PC-9 (cell line): Measurements from ENCODE around the gene ACER3. TPM values are rescaled to one million over a fixed set of nuclear protein-coding genes. Genes with fewer than 3 reads are reported as not detected.

Experiments used
- BruUV-seq: library from RNA; stranded (reverse); fragments of 400-500 nt; replicated peaks from 2 replicates; lab custom pipeline; 2021; lab: Mats Ljungman, UMichigan
- CTCF ChIA-PET: fragments of 300-600 bp; sonication (Branson Sonifier 250); formaldehyde crosslinking; loops from one replicate; lab custom pipeline; 2022; ENCODE audit warnings: antibody characterized with exemption; lab: Charles Lee
- POLR2A ChIA-PET: fragments of 300-600 bp; sonication (Branson Sonifier 250); formaldehyde crosslinking; loops from one replicate; lab custom pipeline; 2022; ENCODE audit warnings: antibody characterized with exemption; ENCODE audit not compliant: unreplicated experiment; lab: Charles Lee
- DNase-seq, 2 experiments: peaks; one replicate each; pipeline versions ENCODE4 v3.0.0 to v3.0.0-alpha.2; 2015 to 2022; ENCODE audit warnings: mixed read lengths in 1 of 2
- H2AFZ ChIP-seq: fragments of 200-600 bp; sonication (generic); 2 replicates; pipeline ENCODE4 v1.8.1; 2017; ENCODE audit warnings: antibody characterized with exemption
- H3F3A ChIP-seq: fragments of 200-600 bp; sonication (generic); 2 replicates; pipeline ENCODE4 v1.8.1; 2017; ENCODE audit warnings: antibody characterized with exemption, mild to moderate bottlenecking, low read depth; ENCODE audit not compliant: insufficient read depth
- H3K27ac ChIP-seq: fragments of 200-600 bp; sonication (generic); 2 replicates; pipeline ENCODE4 v1.6.1; 2016; ENCODE audit warnings: mixed run types
- H3K27me3 ChIP-seq: fragments of 200-600 bp; sonication (generic); 2 replicates; pipeline ENCODE4 v1.6.1; 2016; ENCODE audit warnings: low read depth, mixed run types; ENCODE audit not compliant: insufficient read depth
- H3K36me3 ChIP-seq: fragments of 200-600 bp; sonication (generic); 2 replicates; pipeline ENCODE4 v1.6.1; 2016; ENCODE audit warnings: low read depth, mixed run types
- H3K4me1 ChIP-seq: fragments of 200-600 bp; sonication (generic); replicated peaks from 2 replicates; pipeline ENCODE4 v1.6.1; 2016; ENCODE audit warnings: mixed run types; ENCODE audit not compliant: insufficient read depth
- H3K4me2 ChIP-seq: fragments of 200-600 bp; sonication (generic); 2 replicates; pipeline ENCODE4 v1.6.1; 2017; ENCODE audit warnings: mixed run types
- H3K4me3 ChIP-seq: fragments of 200-600 bp; sonication (generic); 2 replicates; pipeline ENCODE4 v1.6.1; 2016; ENCODE audit warnings: mixed run types
- H3K79me2 ChIP-seq: fragments of 200-600 bp; sonication (generic); 2 replicates; pipeline ENCODE4 v1.6.1; 2017; ENCODE audit warnings: low read depth, mixed run types
- H3K9me2 ChIP-seq: fragments of 200-600 bp; sonication (generic); 2 replicates; pipeline ENCODE4 v1.8.1; 2017; ENCODE audit warnings: mild to moderate bottlenecking; ENCODE audit not compliant: insufficient read depth
- H3K9me3 ChIP-seq: fragments of 200-600 bp; sonication (generic); 2 replicates; pipeline ENCODE4 v1.8.1; 2016; ENCODE audit warnings: low read depth; ENCODE audit not compliant: insufficient read depth
- H4K20me1 ChIP-seq: fragments of 200-600 bp; sonication (generic); 2 replicates; pipeline ENCODE4 v1.8.1; 2017; ENCODE audit not compliant: insufficient read depth
- EZH2 ChIP-seq: fragments of 200-600 bp; sonication (generic); IDR thresholded peaks from 2 replicates; pipeline ENCODE4 v1.8.0; 2017; ENCODE audit warnings: antibody characterized with exemption, low read depth
- intact Hi-C: fragments of 100-400 bp; cut with micrococcal nuclease; formaldehyde crosslinking; loops from one replicate; pipeline ENCODE4 v1.10.0; 2022; ENCODE audit not compliant: unreplicated experiment
- total RNA-seq: library from RNA; stranded (reverse); gene quantifications from 2 replicates; pipeline ENCODE4 v1.2.3, GENCODE V29; 2021
- TF ChIP-seq, protein P1 (sequence below): fragments of 200-600 bp; sonication (generic); conservative IDR thresholded peaks from 2 replicates; pipeline ENCODE4 v1.6.1; 2017; ENCODE audit warnings: mixed run types, antibody characterized with exemption, mild to moderate bottlenecking, moderate library complexity

Gene ACER3
- total RNA-seq, 1 experiment from 2014 or later = 21.3 TPM

DNA sequence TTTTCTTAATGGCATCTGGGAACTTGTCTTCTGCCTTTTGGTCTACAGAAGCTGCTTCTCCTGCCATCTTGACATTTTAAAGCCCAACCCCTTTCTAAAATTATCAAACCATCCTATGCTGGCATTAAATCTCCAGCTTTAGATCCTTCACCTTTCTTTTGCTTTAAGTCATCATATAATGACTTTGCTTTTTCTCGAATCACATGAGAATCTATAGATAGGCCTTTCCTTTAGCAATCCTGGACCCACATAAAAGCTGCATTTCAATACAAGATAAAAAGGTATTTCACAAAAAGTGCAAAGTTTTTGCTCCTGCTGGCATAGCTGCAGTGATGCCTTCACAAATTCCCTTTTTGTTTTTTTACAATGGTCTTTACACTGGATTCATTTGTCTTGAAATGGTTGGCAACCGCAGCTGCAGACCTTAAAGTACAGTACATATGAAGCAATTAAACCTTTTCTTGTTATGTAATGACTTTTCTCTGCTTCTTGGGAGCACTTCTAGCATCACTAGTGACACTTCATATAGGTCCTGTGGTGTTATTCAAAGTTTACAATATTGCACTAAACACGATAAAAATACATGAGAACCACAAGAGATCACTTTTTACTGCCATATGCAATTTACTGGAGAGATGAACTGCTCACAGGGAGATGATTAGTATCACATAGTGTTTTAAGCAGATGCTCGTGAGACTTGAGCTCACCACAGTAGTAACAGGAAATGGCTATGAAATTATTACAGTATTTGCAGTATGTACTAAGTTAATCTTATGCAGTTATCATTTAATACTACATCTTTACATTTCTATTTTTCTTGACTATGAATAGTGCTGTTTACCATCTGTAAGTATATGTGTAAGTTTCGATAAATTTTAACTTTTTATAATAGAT, 41.6 kb downstream of the ACER3 start:
- Histone ChIP-seq H3K27ac (no peak overlapping the region), H4K20me1 (no peaks in the 10 kb centered on the region), H3K36me3 (no peaks in the 10 kb centered on the region), H3K79me2 (no peaks in the 10 kb centered on the region), H3K4me1 (peaks cover 19% of the 10 kb centered on the region), H3K9me2 (no peaks in the 10 kb centered on the region), H3F3A (peaks cover 12% of the 10 kb centered on the region; the same call in 1 of the 2 replicates), H3K27me3 (no peaks in the 10 kb centered on the region), H3K9me3 (0 out of 2 replicates have a peak, but pooled peaks cover 5% of the 10 kb centered on the region), H3K4me2 (no peak overlapping the region), H2AFZ (no peak overlapping the region), H3K4me3 (no peak overlapping the region)
- no TSS peak for BruUV-seq
- CTCF ChIA-PET = interaction anchor here (1.2 kb wide), 1 partner anchor 17 kb away, joined by 3 read pairs; no protein-coding TSS in a partner anchor
- intact Hi-C loops = no loop called here
- POLR2A ChIA-PET = no interaction called here
- no peak for TF ChIP-seq EZH2
- TF ChIP-seq, protein P1, sequence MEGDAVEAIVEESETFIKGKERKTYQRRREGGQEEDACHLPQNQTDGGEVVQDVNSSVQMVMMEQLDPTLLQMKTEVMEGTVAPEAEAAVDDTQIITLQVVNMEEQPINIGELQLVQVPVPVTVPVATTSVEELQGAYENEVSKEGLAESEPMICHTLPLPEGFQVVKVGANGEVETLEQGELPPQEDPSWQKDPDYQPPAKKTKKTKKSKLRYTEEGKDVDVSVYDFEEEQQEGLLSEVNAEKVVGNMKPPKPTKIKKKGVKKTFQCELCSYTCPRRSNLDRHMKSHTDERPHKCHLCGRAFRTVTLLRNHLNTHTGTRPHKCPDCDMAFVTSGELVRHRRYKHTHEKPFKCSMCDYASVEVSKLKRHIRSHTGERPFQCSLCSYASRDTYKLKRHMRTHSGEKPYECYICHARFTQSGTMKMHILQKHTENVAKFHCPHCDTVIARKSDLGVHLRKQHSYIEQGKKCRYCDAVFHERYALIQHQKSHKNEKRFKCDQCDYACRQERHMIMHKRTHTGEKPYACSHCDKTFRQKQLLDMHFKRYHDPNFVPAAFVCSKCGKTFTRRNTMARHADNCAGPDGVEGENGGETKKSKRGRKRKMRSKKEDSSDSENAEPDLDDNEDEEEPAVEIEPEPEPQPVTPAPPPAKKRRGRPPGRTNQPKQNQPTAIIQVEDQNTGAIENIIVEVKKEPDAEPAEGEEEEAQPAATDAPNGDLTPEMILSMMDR = no peak
- no peak for DNase-seq

DNA sequence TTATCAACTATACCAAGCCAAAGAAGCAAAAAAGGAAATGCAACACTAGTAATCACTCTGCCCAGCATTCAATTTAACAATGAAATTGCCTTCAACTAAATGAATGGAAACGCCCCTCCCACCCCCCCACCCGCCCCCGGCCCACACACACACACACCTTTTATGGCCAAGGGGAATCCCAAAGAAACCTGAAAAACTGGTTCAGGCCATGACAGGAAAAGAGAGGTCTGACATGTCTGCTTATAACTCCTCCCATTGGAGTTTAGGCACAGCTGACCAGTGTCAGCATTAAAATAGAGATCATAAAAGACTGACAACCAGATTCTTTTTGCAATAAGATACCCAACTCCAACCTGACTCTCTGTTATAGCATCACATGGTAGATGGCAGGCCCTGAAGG, 42.6 kb downstream of the ACER3 start:
- Histone ChIP-seq H3K9me2 (no peaks in the 10 kb centered on the region), H3F3A (peaks cover 10% of the 10 kb centered on the region; the same call in 1 of the 2 replicates), H3K79me2 (no peaks in the 10 kb centered on the region), H3K27ac (no peak overlapping the region), H3K4me2 (peak overlapping the region; percentile 46), H4K20me1 (no peaks in the 10 kb centered on the region), H3K36me3 (no peaks in the 10 kb centered on the region), H3K4me1 (peaks cover 19% of the 10 kb centered on the region), H3K27me3 (no peaks in the 10 kb centered on the region), H3K9me3 (0 out of 2 replicates have a peak, but pooled peaks cover 5% of the 10 kb centered on the region), H3K4me3 (no peak overlapping the region), H2AFZ (no peak overlapping the region)
- POLR2A ChIA-PET = no interaction called here
- intact Hi-C loops = no loop called here
- CTCF ChIA-PET = interaction anchor here (1.2 kb wide), 1 partner anchor 16 kb away, joined by 3 read pairs; no protein-coding TSS in a partner anchor
- no TSS peak for BruUV-seq
- TF ChIP-seq EZH2 = no peak
- TF ChIP-seq, protein P1 = no peak
- DNase-seq = peak; percentile 26 to 72

DNA sequence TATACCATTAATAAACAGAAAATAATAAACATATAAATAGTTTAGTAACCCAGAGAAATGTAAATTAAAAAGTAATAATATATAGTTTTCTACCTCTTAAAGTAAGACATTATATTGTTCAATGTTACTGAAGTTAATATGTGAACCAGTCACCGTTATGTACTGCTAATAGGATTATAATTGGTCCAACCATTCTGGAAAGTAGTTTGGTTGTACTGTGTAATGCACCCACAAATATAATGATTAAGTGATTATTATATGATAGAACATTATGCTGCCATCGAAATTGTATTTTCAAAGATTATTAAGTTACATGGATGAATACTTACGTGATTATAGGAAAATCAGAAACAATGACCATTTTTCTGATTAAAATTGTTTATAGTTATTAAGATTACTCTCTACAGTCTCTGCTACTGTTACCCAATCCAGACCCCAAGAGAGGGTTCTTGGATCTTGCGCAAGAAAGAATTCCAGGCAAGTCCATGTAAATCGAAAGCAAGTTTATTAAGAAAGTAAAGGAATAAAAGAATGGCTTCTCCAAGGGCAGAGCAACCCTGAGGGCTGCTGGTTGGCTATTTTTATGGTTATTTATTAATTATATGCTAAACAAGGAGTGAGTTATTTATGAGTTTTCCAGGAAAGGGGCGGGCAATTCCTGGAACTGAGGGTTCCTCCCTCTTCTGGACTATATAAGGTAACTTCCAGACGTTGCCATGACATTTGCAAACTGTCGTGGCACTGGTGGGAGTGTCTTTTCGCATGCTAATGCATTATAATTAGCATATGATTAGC, 50.1 kb downstream of the ACER3 start:
- Histone ChIP-seq H3K36me3 (no peaks in the 10 kb centered on the region), H3K9me3 (0 out of 2 replicates have a peak, but pooled peaks cover 4% of the 10 kb centered on the region), H3F3A (no peaks in the 10 kb centered on the region; the same call in 1 of the 2 replicates), H3K79me2 (no peaks in the 10 kb centered on the region), H3K4me3 (no peak overlapping the region), H3K4me2 (no peak overlapping the region), H3K4me1 (no peaks in the 10 kb centered on the region), H3K27ac (no peak overlapping the region), H3K9me2 (no peaks in the 10 kb centered on the region), H2AFZ (no peak overlapping the region), H3K27me3 (no peaks in the 10 kb centered on the region), H4K20me1 (no peaks in the 10 kb centered on the region)
- ChIA-PET CTCF (no interaction called here), POLR2A (no interaction called here)
- intact Hi-C loops = no loop called here
- BruUV-seq = no TSS peak
- TF ChIP-seq EZH2 = no peak
- TF ChIP-seq, protein P1 = no peak
- no peak for DNase-seq
